Fibroblast of the conjunctiva (primary cell): ENCODE results near the gene HRAS.
"Not testable (repeated sequence)": the region's sequence is repeated elsewhere in the genome, so short reads cannot be mapped to it uniquely, and the experiment has no call there.

Experiments used
- DNase-seq: peaks from one replicate; pipeline ENCODE4 v3.0.0-alpha.2; 2010; ENCODE audit warnings: low read depth

The HRAS gene

DNA sequence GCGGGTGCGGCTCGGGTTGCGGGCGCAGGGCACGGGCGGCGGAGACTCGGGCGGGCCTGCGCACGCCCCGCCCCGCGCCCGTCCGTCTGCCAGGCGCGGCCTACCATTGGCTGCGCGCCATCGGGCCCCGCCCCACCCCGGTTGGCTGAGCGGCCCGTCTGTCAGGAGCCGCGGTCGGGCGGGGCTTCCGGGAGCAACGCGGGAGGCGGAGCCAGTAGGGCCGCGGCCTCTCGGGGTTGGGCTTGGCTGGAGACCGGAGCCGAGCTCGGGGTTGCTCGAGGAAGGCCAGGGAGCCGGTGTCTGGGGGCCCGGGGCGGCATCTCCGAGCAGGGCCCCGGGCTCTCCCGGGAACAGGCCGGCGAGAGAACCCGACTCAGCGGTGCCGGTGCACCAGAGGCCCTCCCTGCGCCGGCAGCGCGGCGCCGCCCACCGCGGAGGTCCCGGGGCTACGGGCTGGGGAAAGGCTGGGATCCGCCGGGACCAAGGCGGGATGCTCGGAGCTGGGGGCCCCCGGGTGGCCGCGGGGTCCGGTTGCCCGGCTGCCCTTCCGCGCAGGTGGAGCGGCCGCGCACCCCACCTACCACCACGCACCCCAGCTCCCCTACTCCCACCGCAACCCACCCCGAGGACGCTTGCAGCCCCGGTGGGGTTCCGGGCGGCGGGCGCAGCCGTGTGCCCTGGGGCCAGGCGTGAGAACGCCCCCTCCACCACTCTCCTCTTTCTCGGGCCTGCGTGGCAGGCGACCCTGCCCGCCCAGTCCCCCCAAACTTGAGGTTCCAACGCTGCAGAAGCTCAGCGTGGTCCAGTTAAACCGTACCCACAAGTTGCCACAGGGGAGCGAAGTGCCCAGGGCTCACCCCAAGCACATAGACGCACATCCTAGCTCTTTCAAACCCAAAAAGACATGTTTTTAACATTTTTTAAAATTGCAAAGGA is at the start of gene HRAS:
Gene HRAS, minus strand, starts transcription at position 58 of the 936 bp plus-strand sequence.
- DNase-seq = peak; percentile 88

GRCh38 chr11:584287-584686 is 48.9 kb upstream of the HRAS start:
- DNase-seq = no peak

DNA sequence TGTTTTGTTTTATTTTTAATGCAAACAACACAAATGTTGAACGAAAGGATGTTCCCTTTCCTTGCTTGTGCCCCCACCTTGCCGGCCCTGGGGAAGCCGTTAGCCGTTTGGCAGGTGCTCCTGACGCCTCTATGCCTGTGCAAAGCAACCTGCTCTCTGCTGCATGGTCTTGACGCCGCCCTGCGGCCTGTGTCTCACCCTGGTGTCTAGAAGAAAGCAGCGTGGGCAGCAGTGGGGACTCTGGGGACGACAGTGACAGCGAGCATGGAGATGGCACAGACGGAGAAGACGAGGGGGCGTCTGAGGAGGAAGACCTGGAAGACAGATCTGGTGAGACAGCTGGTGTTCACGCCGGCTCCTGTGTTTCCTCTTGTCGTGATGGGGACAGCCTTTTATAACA is 46.4 kb upstream of the HRAS start:
- DNase-seq = no peak

GRCh38 chr11:581342-581741 is 46.0 kb upstream of the HRAS start:
- DNase-seq = no peak

DNA sequence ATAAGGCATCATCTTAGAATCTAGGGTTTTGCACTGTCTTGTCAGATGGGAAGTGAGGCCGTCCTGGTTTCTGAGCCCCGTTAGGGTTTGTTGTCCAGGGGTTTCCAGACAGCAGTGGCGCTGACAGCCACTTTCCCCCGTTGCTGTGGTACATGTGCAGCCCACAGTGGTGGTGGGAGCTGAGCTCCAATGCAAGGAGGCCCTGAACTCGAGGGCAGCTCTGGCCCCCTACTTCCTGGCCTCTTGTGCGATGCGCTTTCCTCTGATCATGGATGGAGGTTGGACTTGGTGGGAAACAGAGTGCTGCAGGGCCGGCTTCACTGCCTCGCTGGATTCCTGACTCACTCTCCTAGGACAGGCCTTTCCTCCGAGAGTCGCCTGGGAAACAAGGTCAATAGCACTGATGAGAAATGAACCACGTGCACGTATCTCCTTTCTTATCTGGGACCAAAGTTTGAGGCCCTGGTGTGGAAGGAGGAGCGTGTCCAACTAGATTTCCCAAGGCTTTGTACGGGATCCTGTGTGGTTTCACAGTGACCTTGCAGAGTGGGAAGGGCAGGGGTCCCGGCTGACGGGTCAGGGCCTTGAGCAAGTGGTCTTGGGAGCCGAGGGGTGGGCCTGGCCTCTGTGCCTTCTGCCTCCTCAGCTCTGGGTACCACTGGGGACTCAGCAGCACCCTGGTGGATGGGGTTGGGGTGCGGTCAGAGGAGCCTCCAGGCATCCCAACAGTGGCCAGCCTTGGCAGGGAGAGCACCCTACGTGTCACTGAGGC is 44.6 kb upstream of the HRAS start:
- no peak for DNase-seq

GRCh38 chr11:578276-579035 is 43.1 kb upstream of the HRAS start:
- DNase-seq = no peak

- DNase-seq = no peak
Observed at GRCh38 chr11:577611-577894, 42.2 kb upstream of the HRAS start.

DNA sequence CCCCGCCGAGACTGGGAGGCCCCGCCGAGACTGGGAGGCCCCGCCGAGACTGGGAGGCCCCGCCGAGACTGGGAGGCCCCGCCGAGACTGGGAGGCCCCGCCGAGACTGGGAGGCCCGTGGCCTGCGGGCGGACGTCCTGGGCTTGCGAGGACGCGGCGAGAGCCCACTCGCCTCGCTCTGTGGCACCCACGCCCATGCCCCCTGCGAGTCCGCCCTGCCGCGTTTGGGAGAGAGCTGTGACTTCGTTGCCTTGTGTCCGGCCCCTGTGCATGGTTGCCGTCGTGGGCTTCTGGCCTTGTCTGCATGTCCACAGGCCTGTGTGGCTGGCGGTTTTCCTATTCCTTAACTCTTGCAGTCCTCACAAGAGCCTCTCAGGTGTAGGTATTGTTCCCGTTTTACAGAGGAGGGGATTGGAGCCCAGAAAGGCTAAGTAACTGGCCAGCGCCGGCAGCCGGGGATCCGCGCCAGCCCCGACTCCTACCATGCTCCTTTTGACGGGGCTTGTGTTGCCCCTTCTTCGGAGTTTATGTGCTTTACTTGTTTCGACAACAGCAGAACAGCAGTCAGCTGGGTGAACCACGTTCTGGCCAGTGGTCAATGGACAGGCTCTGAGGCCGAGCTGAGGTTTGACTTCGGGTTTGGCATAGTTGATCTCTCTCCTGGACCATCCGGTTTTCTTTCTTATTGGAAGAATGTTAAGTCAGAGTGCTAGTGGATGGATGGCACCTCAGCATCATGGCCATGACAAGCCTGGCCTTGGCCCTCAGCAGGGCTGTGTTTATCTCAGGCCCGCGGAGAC is 41.6 kb upstream of the HRAS start:
- no peak for DNase-seq

DNA sequence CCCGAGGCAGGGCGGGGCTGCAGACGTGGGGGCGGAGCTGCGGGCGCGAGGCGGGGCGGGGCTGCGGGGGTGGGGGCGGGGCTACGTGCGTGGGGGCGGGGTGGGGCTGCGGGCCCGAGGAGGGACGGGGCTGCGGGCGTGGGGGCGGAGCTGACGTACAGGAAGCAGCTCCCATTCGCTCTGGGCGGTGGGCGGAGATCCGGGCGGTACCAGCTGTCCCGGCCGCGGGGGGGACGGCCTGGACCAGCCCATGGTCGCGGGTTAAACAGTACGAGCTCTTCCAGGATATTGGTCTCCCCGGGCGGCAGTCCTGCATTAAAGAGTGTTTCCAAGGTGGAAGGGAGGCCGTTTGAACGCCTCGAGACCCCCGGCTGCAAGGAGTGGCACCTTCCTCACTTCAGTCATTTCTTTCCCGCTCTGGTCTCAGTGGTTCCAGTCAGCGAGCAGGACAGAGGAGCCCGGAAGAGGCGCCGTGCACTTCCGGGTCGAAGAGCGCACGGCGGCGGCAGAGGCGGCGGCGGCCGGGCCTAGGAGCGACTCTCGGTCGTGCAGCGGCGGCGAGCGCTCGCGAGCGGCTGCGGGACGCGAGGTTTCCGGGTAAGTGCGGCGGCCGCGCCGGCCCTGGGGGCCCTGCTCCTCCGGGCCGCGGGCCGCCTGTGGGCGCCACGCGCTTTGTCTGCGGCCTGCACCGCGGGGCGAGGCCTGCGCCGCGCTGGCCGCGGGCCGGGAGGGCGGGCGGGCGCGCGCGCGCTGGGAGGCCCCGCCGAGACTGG is 40.8 kb upstream of the HRAS start, which contains the start of gene PHRF1:
Gene PHRF1, plus strand, starts transcription at position 475 of the 773 bp plus-strand sequence. CDS start 5,043 bp downstream, outside the sequence.
- DNase-seq = peak; percentile 88

DNA sequence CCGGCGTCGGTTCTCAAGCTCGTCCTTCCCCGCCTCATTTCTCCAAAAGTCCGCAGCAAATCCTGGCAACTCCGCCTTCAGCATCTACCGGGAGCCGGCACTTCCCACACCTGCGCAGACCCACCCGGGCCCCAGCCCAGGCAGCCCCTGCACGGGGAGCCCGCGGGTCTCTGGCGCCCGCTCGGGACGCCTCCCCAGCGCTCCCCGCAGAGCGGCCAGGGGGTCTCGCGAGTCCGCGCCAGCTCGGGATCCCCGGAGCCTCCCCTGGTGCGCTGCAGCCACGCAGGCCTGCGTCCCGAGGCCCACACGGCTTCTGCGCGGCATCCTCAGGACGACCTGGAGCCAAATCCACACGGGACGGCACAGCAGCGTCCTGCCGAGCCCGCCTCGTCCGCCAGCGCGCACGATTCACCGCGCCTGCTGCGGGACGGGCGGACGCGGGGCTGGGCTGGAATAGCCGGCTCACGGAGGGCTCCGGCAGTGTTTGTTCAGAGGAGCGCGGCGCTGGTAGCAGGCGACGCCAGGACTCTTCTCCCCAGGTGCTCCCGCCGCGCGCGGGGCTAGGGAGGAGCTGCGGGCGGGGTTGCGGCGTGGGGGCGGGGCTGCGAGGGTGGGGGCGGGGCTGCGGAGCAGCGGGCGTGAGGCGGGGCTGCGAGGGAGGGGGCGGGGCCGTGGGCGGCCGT is 40.1 kb upstream of the HRAS start:
- no peak for DNase-seq

DNA sequence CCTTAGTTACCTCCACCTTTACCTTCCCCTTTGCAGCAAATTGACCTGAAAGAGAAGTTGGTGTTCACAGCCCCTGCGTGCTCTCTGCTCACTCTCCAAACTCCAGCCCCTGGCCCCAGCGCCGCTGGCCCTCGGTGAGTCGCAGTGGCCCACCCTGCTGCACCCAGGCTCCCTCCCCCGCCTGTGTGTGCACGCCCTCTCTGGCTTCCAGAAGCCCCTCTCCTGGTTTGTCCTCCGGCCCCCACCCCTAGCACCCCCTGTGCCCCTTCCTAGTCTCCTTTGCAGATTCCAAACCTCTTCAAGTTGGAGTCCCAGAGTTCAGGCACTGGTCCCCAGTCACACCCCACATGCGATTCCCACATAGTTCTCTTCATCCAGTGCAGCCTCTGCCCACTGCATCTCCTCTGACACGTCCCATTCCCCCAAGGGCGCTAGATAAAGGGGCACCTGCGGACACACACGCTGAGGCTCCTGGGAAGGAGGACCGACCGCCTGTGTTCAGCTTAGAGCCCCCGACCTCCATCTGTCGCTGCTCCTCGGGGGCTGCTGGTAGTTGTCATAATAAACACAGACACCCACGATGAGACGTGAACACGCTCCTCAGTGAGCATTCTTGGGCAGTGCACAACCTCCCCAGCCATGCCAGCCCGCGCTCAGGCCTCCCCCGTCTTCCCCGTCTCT is 39.4 kb upstream of the HRAS start:
- no peak for DNase-seq

- not testable (repeated sequence) for DNase-seq
Observed at GRCh38 chr11:574031-574570, 38.7 kb upstream of the HRAS start.

- DNase-seq = no peak
Observed at GRCh38 chr11:573146-573759, 37.9 kb upstream of the HRAS start.

DNA sequence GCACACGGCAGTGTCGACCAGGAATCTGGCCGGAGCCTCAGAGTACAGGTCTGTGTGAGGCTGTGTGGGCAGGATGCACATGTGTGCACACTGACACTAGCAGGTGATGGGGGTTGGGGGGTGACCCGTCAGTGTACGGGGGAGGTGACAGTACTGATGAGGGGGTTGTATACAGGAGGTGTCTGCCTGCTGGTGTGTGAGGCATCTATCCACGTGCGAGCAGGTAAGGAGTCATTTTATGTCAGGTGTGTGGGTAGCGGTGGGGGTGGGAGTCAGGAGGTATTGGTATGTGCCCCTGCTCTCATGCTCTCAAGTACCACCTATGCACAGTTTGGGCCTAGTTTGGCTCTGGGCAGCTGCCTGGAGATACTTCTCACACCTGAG is 36.4 kb upstream of the HRAS start:
- no peak for DNase-seq

DNA sequence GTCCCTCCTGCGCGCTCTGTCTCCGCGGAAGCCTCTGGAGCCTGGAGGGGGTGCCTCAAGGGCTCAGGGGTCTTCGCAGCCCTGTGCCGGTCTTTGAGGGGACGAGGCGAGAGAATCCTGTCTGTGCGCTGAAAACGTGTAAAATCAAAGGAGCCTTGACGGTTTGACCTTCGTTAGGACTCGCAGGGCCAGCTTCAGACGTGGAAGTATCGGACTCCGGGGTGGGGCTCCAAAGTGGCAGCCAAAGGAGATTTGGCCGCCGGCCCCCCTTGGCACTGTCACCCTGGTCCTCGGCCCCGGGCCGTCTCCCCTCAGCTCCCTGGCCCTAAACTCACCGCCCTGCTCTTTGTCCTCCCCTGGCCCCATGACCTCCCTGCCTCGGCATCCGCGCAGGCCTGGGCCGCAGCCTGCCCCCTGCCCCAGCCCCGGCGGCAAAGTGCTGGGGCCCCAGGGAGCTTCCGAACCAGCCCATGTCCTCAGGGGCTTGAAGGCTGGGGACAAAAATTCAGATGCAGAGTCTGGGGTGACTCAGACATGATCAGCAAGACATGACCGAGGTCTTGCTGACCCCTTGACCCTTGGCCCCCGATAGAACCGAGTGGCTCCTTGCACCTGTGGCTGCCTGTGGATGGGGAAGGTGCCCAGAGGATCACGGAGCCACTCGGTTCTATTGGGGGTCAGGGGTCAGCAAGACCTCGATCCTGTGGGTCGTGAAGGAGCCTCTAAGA is 33.9 kb upstream of the HRAS start:
- DNase-seq = no peak

DNA sequence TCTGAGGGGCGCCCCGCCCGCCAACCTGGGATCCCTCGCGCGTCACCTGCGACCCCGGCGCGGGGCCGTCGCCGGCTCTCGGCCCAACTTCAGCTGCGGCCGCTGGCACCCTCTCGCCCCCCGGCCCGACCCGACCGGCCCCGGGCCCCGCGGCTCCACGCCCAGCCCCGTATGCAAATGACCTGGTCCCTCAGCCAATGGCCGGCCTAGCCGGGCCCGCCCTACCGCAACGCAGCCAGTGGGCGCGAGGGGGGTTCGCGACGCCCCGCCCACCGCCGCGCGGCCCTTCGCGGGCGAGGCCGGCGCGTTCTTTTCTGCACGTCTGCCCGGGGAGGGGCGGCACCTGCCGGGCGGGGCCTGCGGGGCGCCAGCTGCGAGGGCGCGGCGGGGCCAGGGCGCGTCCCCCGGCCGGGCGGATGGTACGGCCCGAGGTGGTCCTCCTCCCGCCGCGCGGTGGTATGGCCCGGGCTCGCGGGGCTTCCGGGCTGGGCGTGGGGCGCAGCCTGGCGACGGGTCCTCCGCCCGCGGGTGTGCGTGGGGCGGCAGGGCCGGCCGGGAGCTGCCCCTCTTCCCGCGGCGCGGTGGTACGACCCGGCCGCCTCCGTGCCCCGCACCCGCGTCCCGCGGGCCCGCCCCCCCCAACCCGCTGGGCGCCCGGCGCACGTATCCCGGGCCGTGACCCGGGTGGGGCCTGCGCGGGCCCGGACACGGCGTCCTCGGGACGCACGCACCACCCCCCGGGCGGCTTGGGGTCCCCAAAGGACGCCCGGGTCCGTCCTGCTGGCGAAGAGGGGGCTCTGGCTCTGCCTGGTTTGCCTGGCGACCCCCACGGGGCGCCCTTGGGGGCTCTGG is 33.2 kb upstream of the HRAS start:
- peak; percentile 68 for DNase-seq

- DNase-seq = no peak
Observed at GRCh38 chr11:567629-568292, 32.4 kb upstream of the HRAS start.
